Head of caudate nucleus (tissue), 42 donors: ENCODE measurements around the gene SYNGR1.
"Not testable (repeated sequence)": the region's sequence is repeated elsewhere in the genome, so short reads cannot be mapped to it uniquely, and the experiment has no call there.

ENCODE experiments used
- DNase-seq, 42 donors: peaks; one replicate each; pipeline versions ENCODE4 v3.0.0 to v3.0.0-alpha.2; 2020 to 2021; ENCODE audit warnings: mixed read lengths in 7 of 42
- intact Hi-C: fragments of 100-400 bp; cut with DNase I; formaldehyde crosslinking; loops from one replicate; pipeline ENCODE4 v1.15.0; 2022

Gene SYNGR1

GRCh38 chr22:39314251-39314971, 35.4 kb upstream of the SYNGR1 start:
- DNase-seq: no peak
- intact Hi-C loops: loop anchor here (5.0 kb wide), 1 partner anchor 447 kb away; no protein-coding TSS in a partner anchor

- DNase-seq: peak in 10 of 42 donors; percentile 34 to 57 (median 48)
- intact Hi-C loops: loop anchor here (5.0 kb wide), 2 partner anchors 143 to 163 kb away; partner anchors contain the start of gene CBX7
Measured at GRCh38 chr22:39315389-39315788, 34.4 kb upstream of the SYNGR1 start.

GRCh38 chr22:39316440-39317083, 33.2 kb upstream of the SYNGR1 start:
- intact Hi-C loops: loop anchor here (5.0 kb wide), 2 partner anchors 144 to 164 kb away; partner anchors contain the start of gene CBX7
- DNase-seq: peak; percentile 54 to 91 (median 76)

GRCh38 chr22:39317084-39317774, 32.6 kb upstream of the SYNGR1 start:
- intact Hi-C loops: loop anchor here (5.0 kb wide), 2 partner anchors 145 to 165 kb away; partner anchors contain the start of gene CBX7
- no peak for DNase-seq

- DNase-seq: no peak
- intact Hi-C loops: loop anchor here (5.0 kb wide), 2 partner anchors 146 to 166 kb away; partner anchors contain the start of gene CBX7
Measured at GRCh38 chr22:39317775-39318506, 31.9 kb upstream of the SYNGR1 start.

- DNase-seq: peak in 11 of 42 donors; percentile 14 to 52 (median 30)
- intact Hi-C loops: loop anchor here (5.0 kb wide), 2 partner anchors 146 to 166 kb away; partner anchors contain the start of gene CBX7
Measured at GRCh38 chr22:39318507-39319283, 31.1 kb upstream of the SYNGR1 start.

- intact Hi-C loops: loop anchor here (5.0 to 10.0 kb wide), 4 partner anchors 75 to 208 kb away; partner anchors contain the start of genes CBX7 and TAB1
Measured at GRCh38 chr22:39319284-39320022, 30.3 kb upstream of the SYNGR1 start, which contains the start of gene RPL3. Gene RPL3, minus strand, starts transcription at chr22:39319623. Its CDS starts 26 bp downstream, at chr22:39319597.

GRCh38 chr22:39320616-39321029, 29.2 kb upstream of the SYNGR1 start:
- not testable (repeated sequence) for DNase-seq
- intact Hi-C loops: loop anchor here (5.0 to 10.0 kb wide), 2 partner anchors 74 to 207 kb away; partner anchors contain the start of gene TAB1

More at GRCh38 chr22:39319284-39320022, 30.3 kb upstream of the SYNGR1 start, which contains the start of gene RPL3:
- peak; percentile 92 to 99 (median 97) for DNase-seq

- intact Hi-C loops: loop anchor here (10.0 kb wide), 1 partner anchor 69 kb away; the partner anchor contains the start of gene TAB1
Measured at GRCh38 chr22:39325392-39325932, 24.3 kb upstream of the SYNGR1 start.

GRCh38 chr22:39327995-39328754, 21.6 kb upstream of the SYNGR1 start:
- DNase-seq: no peak
- intact Hi-C loops: loop anchor here (10.0 kb wide), 1 partner anchor 67 kb away; the partner anchor contains the start of gene TAB1

More at GRCh38 chr22:39325392-39325932, 24.3 kb upstream of the SYNGR1 start:
- no peak for DNase-seq

- intact Hi-C loops, DNase-seq: not testable (repeated sequence)
Measured at GRCh38 chr22:39330553-39330952, 19.2 kb upstream of the SYNGR1 start.

GRCh38 chr22:39332441-39333064, 17.2 kb upstream of the SYNGR1 start:
- intact Hi-C loops: no loop called here
- DNase-seq: peak in 2 of 42 donors; percentile 38 to 63

GRCh38 chr22:39336411-39336810, 13.4 kb upstream of the SYNGR1 start:
- DNase-seq: no peak
- intact Hi-C loops: no loop called here

- DNase-seq, intact Hi-C loops: not testable (repeated sequence)
Measured at GRCh38 chr22:39339775-39340174, 10.0 kb upstream of the SYNGR1 start.

- intact Hi-C loops: no loop called here
- no peak for DNase-seq
Measured at GRCh38 chr22:39341179-39341578, 8.6 kb upstream of the SYNGR1 start.
